Hepatocyte (in vitro differentiated cells): ENCODE data around the gene EEIG1.

Experiments
- CTCF ChIP-seq: fragments of 200-600 bp; sonication (generic); IDR thresholded peaks from 2 replicates; pipeline ENCODE4 v1.5.1; 2016; ENCODE audit warnings: antibody characterized with exemption, mild to moderate bottlenecking; ENCODE audit not compliant: poor library complexity
- EZH2 ChIP-seq: fragments of 200-600 bp; sonication (generic); IDR thresholded peaks from 2 replicates; pipeline ENCODE4 v1.6.1; 2016; ENCODE audit warnings: antibody characterized with exemption, mild to moderate bottlenecking, borderline replicate concordance
- EZH2phosphoT487 ChIP-seq: fragments of 200-600 bp; sonication (generic); IDR thresholded peaks from one replicate; pipeline ENCODE4 v1.6.1; 2018; ENCODE audit warnings: antibody characterized with exemption, mild to moderate bottlenecking, low read depth, moderate library complexity; ENCODE audit not compliant: unreplicated experiment, severe bottlenecking

- no peak for TF ChIP-seq CTCF
- TF ChIP-seq EZH2 = no peak
- no peak for TF ChIP-seq EZH2phosphoT487
Observed at GRCh38 chr9:127960410-127961154, 20.2 kb downstream of the EEIG1 start.
